Suprapubic skin (tissue), 4 donors: ENCODE results near the gene ARRB1. TPM values are rescaled to one million over a fixed set of nuclear protein-coding genes. Genes with fewer than 3 reads are reported as not detected.

Source experiments
- DNase-seq, 2 donors: peaks; one replicate each; pipeline ENCODE4 v3.0.0-alpha.2; 2019; ENCODE audit warnings: low spot score in 2 of 2
- H3K27ac ChIP-seq: fragments of 200-600 bp; sonication (generic); one replicate; pipeline ENCODE4 v1.5.1; 2019
- H3K27me3 ChIP-seq: fragments of 200-600 bp; sonication (generic); one replicate; pipeline ENCODE4 v1.5.1; 2019
- H3K36me3 ChIP-seq: fragments of 200-600 bp; sonication (generic); one replicate; pipeline ENCODE4 v1.5.1; 2019
- H3K4me1 ChIP-seq: fragments of 200-600 bp; sonication (generic); one replicate; pipeline ENCODE4 v1.5.1; 2019
- H3K4me3 ChIP-seq: fragments of 200-600 bp; sonication (generic); one replicate; pipeline ENCODE4 v1.5.1; 2019; ENCODE audit warnings: mild to moderate bottlenecking
- H3K9me3 ChIP-seq: fragments of 200-600 bp; sonication (generic); one replicate; pipeline ENCODE4 v1.5.1; 2019
- CTCF ChIP-seq, 2 donors: fragments of 200-600 bp in 1 of 2; fragments of 450-650 bp in 1 of 2; sonication (generic) in 1 of 2; IDR thresholded peaks; one replicate each; pipeline ENCODE4 v1.5.1; 2016 to 2019; ENCODE audit warnings: antibody characterized with exemption in 2 of 2, mild to moderate bottlenecking in 1 of 2, moderate library complexity in 1 of 2
- EP300 ChIP-seq: sonication (generic); formaldehyde crosslinking; IDR thresholded peaks from one replicate; pipeline ENCODE4 v1.6.1; 2017; ENCODE audit warnings: antibody characterized with exemption
- POLR2A ChIP-seq, 2 donors: fragments of 450-650 bp; IDR thresholded peaks; one replicate each; pipeline ENCODE4 v1.6.1; 2017; ENCODE audit warnings: antibody characterized with exemption in 2 of 2, mild to moderate bottlenecking in 2 of 2, moderate library complexity in 2 of 2
- POLR2AphosphoS5 ChIP-seq, 3 donors: sonication (generic); formaldehyde crosslinking; IDR thresholded peaks; one replicate each; pipeline ENCODE4 v1.6.1; 2017; ENCODE audit warnings: antibody characterized with exemption in 3 of 3
- WGBS: methylation state at CpG from one replicate; pipeline ENCODE4 v1.1.5; 2018; 5-methylcytosine and 5-hydroxymethylcytosine counted together
- total RNA-seq, 4 donors: library from RNA; depleted of rRNA; stranded (reverse); fragments of >200 nt; gene quantifications; one replicate each; pipeline ENCODE4 v1.1.0, GENCODE V29; 2016

ARRB1 gene
- total RNA-seq, 4 donors from 2014 or later = 24.8 to 57.2 (median 38.4) TPM

GRCh38 chr11:75323609-75324008, 27.9 kb downstream of the ARRB1 start:
- no peak for DNase-seq
- TF ChIP-seq POLR2A (IDR thresholded peaks at IDR 0.05) = no peak
- TF ChIP-seq CTCF (IDR thresholded peaks at IDR 0.05) = no peak
- TF ChIP-seq POLR2AphosphoS5 (IDR thresholded peaks at IDR 0.05) = no peak
- no peak for TF ChIP-seq EP300
- Histone ChIP-seq H3K9me3 (no peaks in the 10 kb centered on the region), H3K27me3 (no peaks in the 10 kb centered on the region), H3K4me3 (no peak overlapping the region), H3K4me1 (peaks cover 44% of the 10 kb centered on the region), H3K27ac (no peak overlapping the region), H3K36me3 (no peaks in the 10 kb centered on the region)
- 83% methylated on average over 7 of the region's 7 CpGs for WGBS

- peaks cover 28% of the 10 kb centered on the region for H3K4me1 ChIP-seq
- TF ChIP-seq CTCF (IDR thresholded peaks at IDR 0.05) = no peak
- no peak for TF ChIP-seq EP300
- TF ChIP-seq POLR2AphosphoS5 (IDR thresholded peaks at IDR 0.05) = no peak
- no peak for TF ChIP-seq POLR2A (IDR thresholded peaks at IDR 0.05)
Measured at GRCh38 chr11:75320643-75321042, 30.8 kb downstream of the ARRB1 start.

GRCh38 chr11:75320046-75320618, 31.3 kb downstream of the ARRB1 start:
- H3K4me1 ChIP-seq = peaks cover 24% of the 10 kb centered on the region
- H3K27ac ChIP-seq = no peak overlapping the region
- no peaks in the 10 kb centered on the region for H3K9me3 ChIP-seq
- no peaks in the 10 kb centered on the region for H3K36me3 ChIP-seq
- H3K27me3 ChIP-seq = no peaks in the 10 kb centered on the region
- TF ChIP-seq EP300 (no peak), CTCF (IDR thresholded peaks at IDR 0.05) (no peak), POLR2AphosphoS5 (IDR thresholded peaks at IDR 0.05) (no peak), POLR2A (IDR thresholded peaks at IDR 0.05) (no peak)
- no peak overlapping the region for H3K4me3 ChIP-seq
- 66% methylated on average over 6 of the region's 6 CpGs for WGBS
- DNase-seq = no peak

More at GRCh38 chr11:75320643-75321042, 30.8 kb downstream of the ARRB1 start:
- H3K27me3 ChIP-seq = no peaks in the 10 kb centered on the region
- no peak for DNase-seq
- H3K9me3 ChIP-seq = no peaks in the 10 kb centered on the region
- no peak overlapping the region for H3K4me3 ChIP-seq
- no peak overlapping the region for H3K27ac ChIP-seq
- H3K36me3 ChIP-seq = no peaks in the 10 kb centered on the region
- 95% methylated on average over 5 of the region's 5 CpGs for WGBS

- 44% methylated on average over 8 of the region's 11 CpGs for WGBS
- Histone ChIP-seq H3K27me3 (no peaks in the 10 kb centered on the region), H3K27ac (no peak overlapping the region), H3K9me3 (no peaks in the 10 kb centered on the region), H3K36me3 (no peaks in the 10 kb centered on the region), H3K4me1 (peaks cover 27% of the 10 kb centered on the region), H3K4me3 (no peak overlapping the region)
- TF ChIP-seq POLR2A (IDR thresholded peaks at IDR 0.05) (no peak), EP300 (no peak), CTCF (IDR thresholded peaks at IDR 0.05) (no peak), POLR2AphosphoS5 (IDR thresholded peaks at IDR 0.05) (no peak)
- DNase-seq = no peak
Measured at GRCh38 chr11:75319035-75319877, 32.2 kb downstream of the ARRB1 start.

GRCh38 chr11:75317446-75318122, 33.9 kb downstream of the ARRB1 start:
- Histone ChIP-seq H3K4me3 (no peak overlapping the region), H3K4me1 (peaks cover 42% of the 10 kb centered on the region), H3K27ac (no peak overlapping the region), H3K9me3 (no peaks in the 10 kb centered on the region), H3K27me3 (no peaks in the 10 kb centered on the region), H3K36me3 (no peaks in the 10 kb centered on the region)
- DNase-seq = no peak
- no peak for TF ChIP-seq EP300
- TF ChIP-seq POLR2A (IDR thresholded peaks at IDR 0.05) = no peak
- TF ChIP-seq POLR2AphosphoS5 (IDR thresholded peaks at IDR 0.05) = no peak
- TF ChIP-seq CTCF (IDR thresholded peaks at IDR 0.05) = no peak
- WGBS = 55% methylated on average over 12 of the region's 12 CpGs
